Parathyroid adenoma (tissue), 2 donors: ENCODE measurements around the gene SLC10A7.

Experiments
- H2AFZ ChIP-seq: fragments of 300-600 bp; sonication (generic); one replicate; pipeline ENCODE4 v1.7.0; 2017; ENCODE audit warnings: antibody characterized with exemption, mild to moderate bottlenecking
- H3K27ac ChIP-seq: fragments of 300-600 bp; sonication (generic); one replicate; pipeline ENCODE4 v1.7.0; 2017
- H3K27me3 ChIP-seq: fragments of 300-600 bp; sonication (generic); one replicate; pipeline ENCODE4 v1.7.0; 2017; ENCODE audit warnings: low read length; ENCODE audit not compliant: control insufficient read depth, insufficient read depth
- H3K36me3 ChIP-seq: fragments of 300-600 bp; sonication (generic); one replicate; pipeline ENCODE4 v1.7.0; 2017; ENCODE audit warnings: low read length; ENCODE audit not compliant: control insufficient read depth, insufficient read depth
- H3K4me1 ChIP-seq: fragments of 300-600 bp; sonication (generic); one replicate; pipeline ENCODE4 v1.7.0; 2017; ENCODE audit warnings: control low read depth
- H3K4me2 ChIP-seq: fragments of 300-600 bp; sonication (generic); one replicate; pipeline ENCODE4 v1.7.0; 2017; ENCODE audit warnings: low read length
- H3K4me3 ChIP-seq: fragments of 300-600 bp; sonication (generic); one replicate; pipeline ENCODE4 v1.7.0; 2017; ENCODE audit warnings: low read depth, low read length
- H3K79me2 ChIP-seq: fragments of 300-600 bp; sonication (generic); one replicate; pipeline ENCODE4 v1.7.0; 2017; ENCODE audit warnings: control low read depth
- H3K9ac ChIP-seq: fragments of 300-600 bp; sonication (generic); one replicate; pipeline ENCODE4 v1.7.0; 2017; ENCODE audit warnings: mild to moderate bottlenecking
- H3K9me3 ChIP-seq: fragments of 300-600 bp; sonication (generic); one replicate; pipeline ENCODE4 v1.7.0; 2017; ENCODE audit warnings: low read length; ENCODE audit not compliant: control insufficient read depth
- CTCF ChIP-seq: fragments of 300-600 bp; sonication (generic); IDR thresholded peaks from one replicate; pipeline ENCODE4 v1.7.0; 2017; ENCODE audit warnings: antibody characterized with exemption, mild to moderate bottlenecking
- donor health status: primary hyperparathyroidism.

The SLC10A7 gene

GRCh38 chr4:146275370-146275769 lies 246.4 kb downstream of the SLC10A7 start:
- H3K79me2 ChIP-seq: no peaks in the 10 kb centered on the region
- H3K4me3 ChIP-seq: no peak overlapping the region
- TF ChIP-seq CTCF: no peak
- no peak overlapping the region for H3K4me2 ChIP-seq
- H3K27ac ChIP-seq: no peak overlapping the region
- no peaks in the 10 kb centered on the region for H3K4me1 ChIP-seq
- no peak overlapping the region for H3K9ac ChIP-seq
- no peaks in the 10 kb centered on the region for H3K36me3 ChIP-seq
- no peak overlapping the region for H2AFZ ChIP-seq
- H3K27me3 ChIP-seq: no peaks in the 10 kb centered on the region
- no peaks in the 10 kb centered on the region for H3K9me3 ChIP-seq

GRCh38 chr4:146274774-146275173 lies 247.0 kb downstream of the SLC10A7 start:
- no peak overlapping the region for H3K4me3 ChIP-seq
- no peak overlapping the region for H3K27ac ChIP-seq
- H3K4me2 ChIP-seq: no peak overlapping the region
- no peak overlapping the region for H2AFZ ChIP-seq
- H3K9me3 ChIP-seq: no peaks in the 10 kb centered on the region
- no peaks in the 10 kb centered on the region for H3K79me2 ChIP-seq
- H3K9ac ChIP-seq: no peak overlapping the region
- H3K27me3 ChIP-seq: no peaks in the 10 kb centered on the region
- no peaks in the 10 kb centered on the region for H3K36me3 ChIP-seq
- H3K4me1 ChIP-seq: no peaks in the 10 kb centered on the region
- no peak for TF ChIP-seq CTCF

- no peak overlapping the region for H3K9ac ChIP-seq
- no peak overlapping the region for H2AFZ ChIP-seq
- no peaks in the 10 kb centered on the region for H3K4me1 ChIP-seq
- H3K36me3 ChIP-seq: no peaks in the 10 kb centered on the region
- no peak overlapping the region for H3K27ac ChIP-seq
- no peaks in the 10 kb centered on the region for H3K27me3 ChIP-seq
- no peaks in the 10 kb centered on the region for H3K79me2 ChIP-seq
- H3K4me2 ChIP-seq: no peak overlapping the region
- no peak overlapping the region for H3K4me3 ChIP-seq
- TF ChIP-seq CTCF: no peak
- H3K9me3 ChIP-seq: no peaks in the 10 kb centered on the region
Observed at GRCh38 chr4:146273204-146273901, 248.4 kb downstream of the SLC10A7 start.

- Histone ChIP-seq H3K4me1 (no peaks in the 10 kb centered on the region), H3K27me3 (no peaks in the 10 kb centered on the region), H3K79me2 (no peaks in the 10 kb centered on the region), H3K4me2 (no peak overlapping the region), H3K4me3 (no peak overlapping the region), H3K27ac (no peak overlapping the region), H3K36me3 (no peaks in the 10 kb centered on the region), H3K9me3 (no peaks in the 10 kb centered on the region), H3K9ac (no peak overlapping the region), H2AFZ (no peak overlapping the region)
- TF ChIP-seq CTCF: no peak
Observed at GRCh38 chr4:146271466-146271865, 250.3 kb downstream of the SLC10A7 start.

GRCh38 chr4:146269228-146269653 lies 252.5 kb downstream of the SLC10A7 start:
- Histone ChIP-seq H3K4me1 (no peaks in the 10 kb centered on the region), H3K9me3 (no peaks in the 10 kb centered on the region)

More at GRCh38 chr4:146269228-146269653, 252.5 kb downstream of the SLC10A7 start:
- H3K27me3 ChIP-seq: no peaks in the 10 kb centered on the region
- no peak overlapping the region for H3K4me2 ChIP-seq
- no peaks in the 10 kb centered on the region for H3K36me3 ChIP-seq
- no peak overlapping the region for H3K4me3 ChIP-seq
- no peak overlapping the region for H3K27ac ChIP-seq
- no peak overlapping the region for H2AFZ ChIP-seq
- H3K9ac ChIP-seq: no peak overlapping the region
- no peak for TF ChIP-seq CTCF
- no peaks in the 10 kb centered on the region for H3K79me2 ChIP-seq
